ENCODE results near the gene WBP11. TPM values are rescaled to one million over a fixed set of nuclear protein-coding genes. Genes with fewer than 3 reads are reported as not detected.

The WBP11 gene
- total and polyA plus RNA-seq, 8 donors: 1.4 to 65.9 (median 16.1) TPM

DNA sequence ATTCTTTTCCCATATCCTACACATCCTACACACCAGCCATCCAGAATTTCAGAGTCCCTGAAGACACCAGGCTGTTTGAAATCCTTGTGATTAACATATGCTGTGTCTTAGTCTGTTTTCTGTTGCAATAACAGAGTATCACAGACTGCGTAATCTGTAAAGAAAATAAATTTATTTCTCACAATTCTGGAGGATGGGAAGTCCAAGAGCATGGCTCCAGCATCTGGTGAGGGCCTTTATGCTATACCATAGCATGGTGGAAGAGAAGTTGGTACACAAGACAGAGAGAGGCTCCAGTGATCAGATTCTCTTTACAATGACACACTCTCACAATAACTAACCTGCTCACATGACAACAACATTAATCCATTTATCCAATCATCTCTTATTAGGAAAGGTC, 36.0 kb upstream of the WBP11 start:
- peaks cover 0 to 30% (median 23%) of the 10 kb centered on the region in 4 donors for H3K4me1 ChIP-seq
- no peak for TF ChIP-seq POLR2AphosphoS5 (IDR thresholded peaks at IDR 0.05)
- TF ChIP-seq POLR2A (IDR thresholded peaks at IDR 0.05): no peak
- TF ChIP-seq, protein P1, sequence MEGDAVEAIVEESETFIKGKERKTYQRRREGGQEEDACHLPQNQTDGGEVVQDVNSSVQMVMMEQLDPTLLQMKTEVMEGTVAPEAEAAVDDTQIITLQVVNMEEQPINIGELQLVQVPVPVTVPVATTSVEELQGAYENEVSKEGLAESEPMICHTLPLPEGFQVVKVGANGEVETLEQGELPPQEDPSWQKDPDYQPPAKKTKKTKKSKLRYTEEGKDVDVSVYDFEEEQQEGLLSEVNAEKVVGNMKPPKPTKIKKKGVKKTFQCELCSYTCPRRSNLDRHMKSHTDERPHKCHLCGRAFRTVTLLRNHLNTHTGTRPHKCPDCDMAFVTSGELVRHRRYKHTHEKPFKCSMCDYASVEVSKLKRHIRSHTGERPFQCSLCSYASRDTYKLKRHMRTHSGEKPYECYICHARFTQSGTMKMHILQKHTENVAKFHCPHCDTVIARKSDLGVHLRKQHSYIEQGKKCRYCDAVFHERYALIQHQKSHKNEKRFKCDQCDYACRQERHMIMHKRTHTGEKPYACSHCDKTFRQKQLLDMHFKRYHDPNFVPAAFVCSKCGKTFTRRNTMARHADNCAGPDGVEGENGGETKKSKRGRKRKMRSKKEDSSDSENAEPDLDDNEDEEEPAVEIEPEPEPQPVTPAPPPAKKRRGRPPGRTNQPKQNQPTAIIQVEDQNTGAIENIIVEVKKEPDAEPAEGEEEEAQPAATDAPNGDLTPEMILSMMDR (IDR thresholded peaks at IDR 0.05): no peak
- H3K27me3 ChIP-seq: no peaks in the 10 kb centered on the region
- no peak overlapping the region for H3K27ac ChIP-seq
- no peak overlapping the region for H3K4me3 ChIP-seq
- 92 to 100% (median 95%) methylated on average over 1 of the region's 1 CpG for WGBS, 5 donors
- no peak for DNase-seq
- H3K9me3 ChIP-seq: no peaks in the 10 kb centered on the region
- no peaks in the 10 kb centered on the region for H3K36me3 ChIP-seq
- intact Hi-C loops (cut with DNase I; ENCODE audit: low total_unique reads): no loop called here

DNA sequence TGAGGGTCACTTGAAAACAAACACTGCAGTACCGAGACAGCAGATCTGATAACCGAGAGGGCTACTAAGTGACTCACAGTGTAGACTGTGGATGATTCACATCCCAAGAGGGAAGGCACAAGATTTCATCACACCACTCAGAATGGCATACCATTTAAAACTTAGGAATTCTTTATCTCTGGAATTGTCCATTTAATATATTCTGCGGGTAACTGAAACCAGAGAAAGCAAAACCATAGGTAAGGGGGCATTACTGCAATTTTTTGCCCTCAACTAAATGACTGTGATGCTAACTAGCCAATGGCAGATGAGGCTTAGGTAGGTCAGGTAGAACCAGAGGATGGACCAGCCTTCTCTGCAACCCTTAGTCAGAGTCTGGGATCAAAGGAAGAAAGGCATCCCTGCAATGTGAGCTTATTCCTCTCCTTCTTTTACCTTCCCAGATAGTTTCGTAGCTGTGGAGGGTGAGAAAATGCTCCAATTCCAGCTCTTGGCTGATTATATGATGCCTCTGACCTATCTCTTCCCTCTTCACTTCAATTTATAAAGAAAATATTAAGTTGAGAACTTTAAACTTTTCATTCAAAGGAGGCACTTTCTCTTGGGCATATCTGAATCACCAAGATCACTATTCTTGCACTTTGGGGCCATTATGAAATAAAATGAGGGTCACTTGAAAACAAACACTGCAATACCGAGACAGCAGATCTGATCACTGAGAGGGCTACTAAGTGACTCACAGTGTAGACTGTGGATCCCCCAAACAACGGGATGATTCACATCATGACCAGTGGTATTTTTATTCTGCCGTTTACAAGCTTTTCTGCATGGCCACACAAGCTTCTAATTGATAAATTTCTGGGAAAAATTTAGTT, 33.3 kb upstream of the WBP11 start:
- WGBS, 5 donors: 62 to 76% (median 71%) methylated on average over 7 of the region's 7 CpGs
- H3K36me3 ChIP-seq: no peaks in the 10 kb centered on the region
- DNase-seq: no peak
- no peak overlapping the region for H3K4me3 ChIP-seq
- intact Hi-C loops (cut with DNase I; ENCODE audit: low total_unique reads): no loop called here
- no peak overlapping the region for H3K27ac ChIP-seq
- no peaks in the 10 kb centered on the region for H3K9me3 ChIP-seq
- no peaks in the 10 kb centered on the region for H3K27me3 ChIP-seq
- peaks cover 0 to 9% (median 7%) of the 10 kb centered on the region in 4 donors for H3K4me1 ChIP-seq
- TF ChIP-seq EP300 (IDR thresholded peaks at IDR 0.05): no peak
- TF ChIP-seq, protein P1 (IDR thresholded peaks at IDR 0.05): no peak
- no peak for TF ChIP-seq POLR2A (IDR thresholded peaks at IDR 0.05)
- TF ChIP-seq POLR2AphosphoS5 (IDR thresholded peaks at IDR 0.05): no peak

DNA sequence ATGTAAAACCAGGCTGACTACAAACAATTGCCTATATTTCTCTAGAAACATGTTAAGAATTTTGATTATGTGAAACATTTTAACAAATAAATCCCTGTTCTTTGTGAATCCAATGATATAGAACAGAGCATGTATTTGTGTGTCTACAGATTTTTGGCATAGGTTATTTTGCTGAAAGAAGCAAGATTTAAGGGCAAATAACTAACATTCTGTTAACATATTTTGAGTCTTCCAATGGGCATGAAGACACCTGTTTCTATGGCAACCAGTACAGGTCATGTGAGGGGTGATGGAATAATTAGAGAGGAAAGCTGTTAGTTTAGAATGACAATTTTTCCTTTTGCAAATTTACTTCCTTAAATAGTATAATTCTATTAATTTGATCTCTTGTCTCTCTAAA, 31.2 kb upstream of the WBP11 start:
- no peaks in the 10 kb centered on the region for H3K9me3 ChIP-seq
- no peaks in the 10 kb centered on the region for H3K4me1 ChIP-seq
- H3K27ac ChIP-seq: no peak overlapping the region
- H3K27me3 ChIP-seq: no peaks in the 10 kb centered on the region
- intact Hi-C loops (cut with DNase I; ENCODE audit: low total_unique reads): no loop called here
- H3K4me3 ChIP-seq: no peak overlapping the region
- H3K36me3 ChIP-seq: no peaks in the 10 kb centered on the region
- no peak for DNase-seq
- TF ChIP-seq, protein P1 (IDR thresholded peaks at IDR 0.05): no peak
- TF ChIP-seq POLR2AphosphoS5 (IDR thresholded peaks at IDR 0.05): no peak
- TF ChIP-seq POLR2A (IDR thresholded peaks at IDR 0.05): no peak
- no peak for TF ChIP-seq EP300 (IDR thresholded peaks at IDR 0.05)

DNA sequence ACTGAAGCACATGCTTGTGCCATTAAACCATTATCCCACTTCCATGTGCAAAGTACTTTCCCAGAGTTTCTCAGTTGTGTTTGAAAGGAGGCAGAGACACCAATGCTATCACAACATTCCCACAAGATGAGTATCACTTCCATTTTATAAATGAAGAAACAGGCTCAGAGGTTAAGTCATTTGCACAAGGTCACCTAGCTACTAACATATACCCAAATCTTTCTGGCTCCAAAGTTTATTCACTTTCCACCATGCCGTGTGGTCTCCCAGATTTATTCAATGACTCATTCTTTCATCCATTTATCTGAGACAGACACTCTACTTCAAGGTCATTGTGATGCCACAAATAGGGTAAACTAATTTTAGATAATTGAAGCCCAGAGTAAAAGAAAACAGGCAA, 30.7 kb upstream of the WBP11 start:
- no peaks in the 10 kb centered on the region for H3K9me3 ChIP-seq
- intact Hi-C loops (cut with DNase I; ENCODE audit: low total_unique reads): no loop called here
- TF ChIP-seq EP300 (IDR thresholded peaks at IDR 0.05) (no peak), POLR2AphosphoS5 (IDR thresholded peaks at IDR 0.05) (no peak), POLR2A (IDR thresholded peaks at IDR 0.05) (no peak)
- TF ChIP-seq, protein P1 (IDR thresholded peaks at IDR 0.05): no peak
- H3K4me1 ChIP-seq: no peaks in the 10 kb centered on the region
- no peaks in the 10 kb centered on the region for H3K36me3 ChIP-seq
- no peak overlapping the region for H3K27ac ChIP-seq
- DNase-seq: no peak
- H3K4me3 ChIP-seq: no peak overlapping the region
- 21 to 46% (median 37%) methylated on average over 1 of the region's 1 CpG for WGBS, 5 donors
- no peaks in the 10 kb centered on the region for H3K27me3 ChIP-seq
